Karpas-422 (cell line): ENCODE results near the gene GCKR. TPM values are rescaled to one million over a fixed set of nuclear protein-coding genes. Genes with fewer than 3 reads are reported as not detected.
A peak's percentile ranks its signal among the peaks of the same experiment; 100 is the strongest.
"Not testable (repeated sequence)": the region's sequence is repeated elsewhere in the genome, so short reads cannot be mapped to it uniquely, and the experiment has no call there.

Experiments
- DNase-seq: peaks from one replicate; pipeline ENCODE4 v3.0.0-alpha.2; 2015
- H2AFZ ChIP-seq: fragments of 200-600 bp; sonication (generic); 2 replicates; pipeline ENCODE4 v1.6.1; 2014; ENCODE audit warnings: antibody characterized with exemption, low read length, mixed read lengths
- H3K27ac ChIP-seq: fragments of 200-600 bp; sonication (generic); 2 replicates; pipeline ENCODE4 v1.5.1; 2014; ENCODE audit warnings: mild to moderate bottlenecking, low read length, moderate library complexity
- H3K27me3 ChIP-seq: fragments of 200-600 bp; sonication (generic); 2 replicates; pipeline ENCODE4 v1.6.1; 2014; ENCODE audit warnings: low read length, mixed read lengths
- H3K36me3 ChIP-seq: fragments of 200-600 bp; sonication (generic); 2 replicates; pipeline ENCODE4 v1.6.1; 2014; ENCODE audit warnings: low read length, mixed read lengths; ENCODE audit not compliant: insufficient read depth
- H3K4me1 ChIP-seq: fragments of 200-600 bp; sonication (generic); 2 replicates; pipeline ENCODE4 v1.6.1; 2014; ENCODE audit warnings: mild to moderate bottlenecking, low read length, mixed read lengths
- H3K4me2 ChIP-seq: fragments of 200-600 bp; sonication (generic); 2 replicates; pipeline ENCODE4 v1.6.1; 2014; ENCODE audit warnings: low read length, low read depth, mild to moderate bottlenecking; ENCODE audit not compliant: poor library complexity, severe bottlenecking
- H3K4me3 ChIP-seq: fragments of 200-600 bp; sonication (generic); 2 replicates; pipeline ENCODE4 v1.5.1; 2014; ENCODE audit warnings: mild to moderate bottlenecking, antibody characterized with exemption, low read length, mixed read lengths
- H3K79me2 ChIP-seq: fragments of 200-600 bp; sonication (generic); 2 replicates; pipeline ENCODE4 v1.6.1; 2014; ENCODE audit warnings: mild to moderate bottlenecking, low read length, mixed read lengths
- H3K9ac ChIP-seq: fragments of 200-600 bp; sonication (generic); 2 replicates; pipeline ENCODE4 v1.6.0; 2014; ENCODE audit warnings: low read length
- H3K9me2 ChIP-seq: fragments of 200-600 bp; sonication (generic), shearing (Covaris generic); replicated peaks from 2 replicates; pipeline ENCODE4 v1.6.0; 2014; ENCODE audit warnings: mild to moderate bottlenecking, low read length, moderate library complexity; ENCODE audit not compliant: insufficient read depth
- H3K9me3 ChIP-seq: fragments of 300-700, 200-600 bp; sonication (generic); 2 replicates; pipeline ENCODE4 v1.6.1; 2014; ENCODE audit warnings: low read length, mixed read lengths
- H4K20me1 ChIP-seq: fragments of 200-600 bp; sonication (generic); 2 replicates; pipeline ENCODE4 v1.6.1; 2014; ENCODE audit warnings: mild to moderate bottlenecking, antibody characterized with exemption, low read length, low read depth; ENCODE audit not compliant: insufficient read depth
- total RNA-seq: library from RNA; depleted of rRNA; stranded (reverse); fragments of >200 nt; shearing (Covaris generic); gene quantifications from 2 replicates; pipeline ENCODE4 v1.2.3, GENCODE V29; 2014; ENCODE audit warnings: low replicate concordance

The GCKR gene
- total RNA-seq, 1 experiment from 2014 or later, result not detected

GRCh38 chr2:27520316-27520715, 23.7 kb downstream of the GCKR start:
- DNase-seq, result no peak
- no peaks in the 10 kb centered on the region for H3K9me3 ChIP-seq
- no peak overlapping the region for H3K27ac ChIP-seq
- no peak overlapping the region for H3K4me3 ChIP-seq
- no peaks in the 10 kb centered on the region for H3K79me2 ChIP-seq
- H3K36me3 ChIP-seq, result no peaks in the 10 kb centered on the region
- no peaks in the 10 kb centered on the region for H3K27me3 ChIP-seq
- H4K20me1 ChIP-seq, result no peaks in the 10 kb centered on the region
- no peaks in the 10 kb centered on the region for H3K9me2 ChIP-seq
- H3K9ac ChIP-seq, result no peak overlapping the region
- H3K4me2 ChIP-seq, result no peak overlapping the region
- H2AFZ ChIP-seq, result no peak overlapping the region
- peaks cover 11% of the 10 kb centered on the region for H3K4me1 ChIP-seq

GRCh38 chr2:27522400-27522945, 25.8 kb downstream of the GCKR start:
- no peak for DNase-seq
- no peak overlapping the region for H3K27ac ChIP-seq
- H3K9me2 ChIP-seq, result no peaks in the 10 kb centered on the region
- H3K36me3 ChIP-seq, result no peaks in the 10 kb centered on the region
- H3K9me3 ChIP-seq, result no peaks in the 10 kb centered on the region
- no peak overlapping the region for H3K4me2 ChIP-seq
- no peaks in the 10 kb centered on the region for H4K20me1 ChIP-seq
- no peak overlapping the region for H3K4me3 ChIP-seq
- H3K4me1 ChIP-seq, result peaks cover 3% of the 10 kb centered on the region
- no peaks in the 10 kb centered on the region for H3K79me2 ChIP-seq
- no peak overlapping the region for H3K9ac ChIP-seq
- no peak overlapping the region for H2AFZ ChIP-seq
- no peaks in the 10 kb centered on the region for H3K27me3 ChIP-seq

- Histone ChIP-seq H3K4me2 (no peak overlapping the region), H3K9me3 (no peaks in the 10 kb centered on the region), H3K79me2 (no peaks in the 10 kb centered on the region), H3K27ac (no peak overlapping the region), H4K20me1 (no peaks in the 10 kb centered on the region), H3K4me1 (no peaks in the 10 kb centered on the region), H2AFZ (no peak overlapping the region), H3K9ac (no peak overlapping the region), H3K9me2 (no peaks in the 10 kb centered on the region), H3K4me3 (no peak overlapping the region), H3K27me3 (no peaks in the 10 kb centered on the region), H3K36me3 (no peaks in the 10 kb centered on the region)
- no peak for DNase-seq
Observed at GRCh38 chr2:27527182-27527581, 30.5 kb downstream of the GCKR start.

- Histone ChIP-seq H2AFZ (no peak overlapping the region), H3K27ac (no peak overlapping the region), H3K9me2 (no peaks in the 10 kb centered on the region), H3K36me3 (no peaks in the 10 kb centered on the region), H3K79me2 (no peaks in the 10 kb centered on the region), H4K20me1 (no peaks in the 10 kb centered on the region), H3K27me3 (no peaks in the 10 kb centered on the region), H3K9ac (no peak overlapping the region), H3K4me2 (no peak overlapping the region), H3K4me3 (no peak overlapping the region), H3K4me1 (no peaks in the 10 kb centered on the region), H3K9me3 (no peaks in the 10 kb centered on the region)
- peak; percentile 37 for DNase-seq
Observed at GRCh38 chr2:27531983-27532382, 35.3 kb downstream of the GCKR start.

- no peak overlapping the region for H3K4me2 ChIP-seq
- H3K27me3 ChIP-seq, result no peaks in the 10 kb centered on the region
- H3K4me3 ChIP-seq, result no peak overlapping the region
- H3K79me2 ChIP-seq, result no peaks in the 10 kb centered on the region
- H3K4me1 ChIP-seq, result no peaks in the 10 kb centered on the region
- no peaks in the 10 kb centered on the region for H3K9me3 ChIP-seq
- H3K9ac ChIP-seq, result no peak overlapping the region
- H3K9me2 ChIP-seq, result no peaks in the 10 kb centered on the region
- DNase-seq, result peak; percentile 2
- H2AFZ ChIP-seq, result no peak overlapping the region
- H3K36me3 ChIP-seq, result no peaks in the 10 kb centered on the region
- H4K20me1 ChIP-seq, result no peaks in the 10 kb centered on the region
- H3K27ac ChIP-seq, result no peak overlapping the region
Observed at GRCh38 chr2:27537287-27537686, 40.6 kb downstream of the GCKR start.

- H3K27me3 ChIP-seq, H3K36me3 ChIP-seq, H3K9me2 ChIP-seq, H3K27ac ChIP-seq, H3K4me1 ChIP-seq, H3K4me3 ChIP-seq, DNase-seq, H2AFZ ChIP-seq, H3K9ac ChIP-seq, H3K9me3 ChIP-seq, H3K4me2 ChIP-seq, H4K20me1 ChIP-seq, H3K79me2 ChIP-seq: not testable (repeated sequence)
Observed at GRCh38 chr2:27538839-27539450, 42.3 kb downstream of the GCKR start.

- not testable (repeated sequence) for H2AFZ ChIP-seq, H3K4me2 ChIP-seq, H3K4me3 ChIP-seq, H3K4me1 ChIP-seq, H3K9ac ChIP-seq, H4K20me1 ChIP-seq, H3K9me3 ChIP-seq, H3K79me2 ChIP-seq, H3K27ac ChIP-seq, DNase-seq, H3K36me3 ChIP-seq, H3K9me2 ChIP-seq, H3K27me3 ChIP-seq
Observed at GRCh38 chr2:27539649-27540048, 43.0 kb downstream of the GCKR start.

- Histone ChIP-seq H3K36me3 (no peaks in the 10 kb centered on the region), H2AFZ (no peak overlapping the region), H3K27me3 (no peaks in the 10 kb centered on the region), H3K9me2 (no peaks in the 10 kb centered on the region), H3K4me3 (no peak overlapping the region), H3K9ac (no peak overlapping the region), H3K4me1 (no peaks in the 10 kb centered on the region), H3K27ac (no peak overlapping the region), H3K79me2 (no peaks in the 10 kb centered on the region), H3K9me3 (no peaks in the 10 kb centered on the region), H4K20me1 (no peaks in the 10 kb centered on the region), H3K4me2 (no peak overlapping the region)
- DNase-seq, result peak; percentile 14
Observed at GRCh38 chr2:27544143-27544821, 47.6 kb downstream of the GCKR start.
